K562 (cell line): Measurements from ENCODE around the gene LENG8. TPM values are rescaled to one million over a fixed set of nuclear protein-coding genes. Genes with fewer than 3 reads are reported as not detected.
A peak's percentile ranks its signal among the peaks of the same experiment; 100 is the strongest.

Source experiments
- ATAC-seq: fragments of 200-7000 bp; cut with Tn5 transposase; 3 replicates; pipeline ENCODE4 v1.9.1; 2020; ENCODE audit warnings: moderate library complexity
- BruUV-seq: library from RNA; stranded (reverse); fragments of 400-500 nt; replicated peaks from 2 replicates; lab custom pipeline; 2021; lab: Mats Ljungman, UMichigan
- CTCF ChIA-PET: fragments of 300-600 bp; formaldehyde crosslinking; extraction: SDS; loops from one replicate; lab custom pipeline; 2021; ENCODE audit warnings: low intra/inter-chr PET ratio; lab: Yijun Ruan, JAX
- POLR2A ChIA-PET: fragments of 300-600, 350-650 bp; sonication (Branson Sonifier 250); formaldehyde crosslinking; extraction: SDS; loops from one replicate; lab custom pipeline; 2021; ENCODE audit warnings: antibody characterized with exemption, inconsistent platforms; lab: Yijun Ruan, JAX
- DNase-seq, 4 experiments: peaks; one replicate each; pipeline versions ENCODE4 v3.0.0 to v3.0.0-alpha.2; 2011 to 2018; ENCODE audit warnings: low spot score in 3 of 4, mixed read lengths in 3 of 4; ENCODE audit errors: extremely low read depth in 1 of 4
- FAIRE-seq: peaks from 2 replicates; lab custom pipeline; 2011; peaks lifted over from hg19 to GRCh38; lab: Jason Lieb, UNC
- H2AFZ ChIP-seq: 2 replicates; pipeline ENCODE4 v1.6.0; 2011; ENCODE audit warnings: low read depth, low read length, control low read depth, inconsistent platforms
- H3K27ac ChIP-seq: fragments of 200-600 bp; 3 replicates; pipeline ENCODE4 v1.8.0; 2011; ENCODE audit warnings: low read depth, mild to moderate bottlenecking, control low read depth, inconsistent platforms, low read length, moderate library complexity, mixed read lengths; ENCODE audit errors: extremely low read depth
- H3K27me3 ChIP-seq, 2 experiments: fragments of 300-600 bp in 1 of 2; 2 replicates in 1 of 2; 3 replicates in 1 of 2; pipeline versions ENCODE4 v1.6.0 to v1.8.0; 2011; ENCODE audit warnings: inconsistent platforms in 2 of 2, low read length in 2 of 2, mild to moderate bottlenecking in 1 of 2, mixed read lengths in 1 of 2, moderate library complexity in 1 of 2; ENCODE audit not compliant: control insufficient read depth in 2 of 2, insufficient read depth in 2 of 2
- H3K36me3 ChIP-seq: fragments of 300-600 bp; 3 replicates; pipeline ENCODE4 v1.8.0; 2011; ENCODE audit warnings: mild to moderate bottlenecking, low read length, inconsistent platforms; ENCODE audit not compliant: control insufficient read depth, insufficient read depth
- H3K4me1 ChIP-seq, 2 experiments: fragments of 200-600 bp in 1 of 2; replicated peaks in 1 of 2; 2 replicates in 1 of 2; 3 replicates in 1 of 2; pipeline versions ENCODE4 v1.5.1 to v1.8.0; 2011; ENCODE audit warnings: inconsistent platforms in 2 of 2, low read length in 2 of 2, mild to moderate bottlenecking in 1 of 2, mixed read lengths in 1 of 2, moderate library complexity in 1 of 2; ENCODE audit not compliant: control insufficient read depth in 2 of 2, insufficient read depth in 2 of 2
- H3K4me2 ChIP-seq: 2 replicates; pipeline ENCODE4 v1.6.1; 2011; ENCODE audit warnings: low read length, control low read depth, inconsistent platforms, mixed read lengths; ENCODE audit not compliant: insufficient read depth
- H3K4me3 ChIP-seq: fragments of 200-600 bp; sonication (generic), shearing (Covaris generic); 2 replicates; pipeline ENCODE4 v1.5.1; 2016; ENCODE audit warnings: control low read depth, inconsistent platforms
- H3K79me2 ChIP-seq: fragments of 200-600 bp; 3 replicates; pipeline ENCODE4 v1.8.0; 2011; ENCODE audit warnings: low read length, inconsistent platforms; ENCODE audit not compliant: control insufficient read depth, insufficient read depth
- H3K9ac ChIP-seq, 2 experiments: 2 replicates each; pipeline versions ENCODE4 v1.6.0 to v1.6.1; 2011; ENCODE audit warnings: low read depth in 2 of 2, low read length in 2 of 2, control low read depth in 1 of 2, inconsistent platforms in 1 of 2, mild to moderate bottlenecking in 1 of 2, mixed read lengths in 1 of 2; ENCODE audit not compliant: insufficient read depth in 1 of 2
- H3K9me1 ChIP-seq: one replicate; pipeline ENCODE4 v1.6.0; 2011; ENCODE audit warnings: inconsistent platforms, mild to moderate bottlenecking, low read length, moderate library complexity; ENCODE audit not compliant: control insufficient read depth, insufficient read depth
- H3K9me3 ChIP-seq: replicated peaks from 2 replicates; pipeline ENCODE4 v1.5.1; 2011; ENCODE audit warnings: low read depth, low read length, inconsistent platforms; ENCODE audit not compliant: control insufficient read depth, insufficient read depth
- H4K20me1 ChIP-seq: replicated peaks from 2 replicates; pipeline ENCODE4 v1.6.1; 2011; ENCODE audit warnings: low read length, inconsistent platforms, mixed read lengths; ENCODE audit not compliant: control insufficient read depth, insufficient read depth
- BCOR ChIP-seq: fragments of 450-650 bp; IDR thresholded peaks from 2 replicates; pipeline ENCODE4 v1.6.1; 2016
- DACH1 ChIP-seq: fragments of 450-650 bp; IDR thresholded peaks from 2 replicates; pipeline ENCODE4 v1.6.1; 2018; ENCODE audit not compliant: partially characterized antibody
- EWSR1 ChIP-seq: fragments of 450-650 bp; IDR thresholded peaks from 2 replicates; pipeline ENCODE4 v1.6.1; 2018; ENCODE audit warnings: borderline replicate concordance, mild to moderate bottlenecking, low read depth, moderate library complexity; ENCODE audit not compliant: partially characterized antibody
- HOXB6 ChIP-seq: fragments of 250-450 bp; sonication (Bioruptor Pico); IDR thresholded peaks from 2 replicates; pipeline ENCODE4 v1.5.1; 2022; ENCODE audit warnings: mild to moderate bottlenecking, borderline replicate concordance
- NR4A1 ChIP-seq, 2 experiments: fragments of 250-450 bp in 1 of 2; fragments of 450-650 bp in 1 of 2; sonication (Bioruptor Pico) in 1 of 2; IDR thresholded peaks; 2 replicates each; pipeline versions ENCODE4 v1.4.0 to v1.6.1; 2016 to 2020; ENCODE audit warnings: mild to moderate bottlenecking in 2 of 2, missing compliant biosample characterization in 1 of 2, missing genetic modification characterization in 1 of 2, moderate library complexity in 1 of 2
- POLR2A ChIP-seq: fragments of 450-650 bp; conservative IDR thresholded peaks from 2 replicates; pipeline ENCODE4 v1.6.1; 2016
- POLR2B ChIP-seq: fragments of 450-650 bp; IDR thresholded peaks from 2 replicates; pipeline ENCODE4 v1.6.1; 2018; ENCODE audit warnings: low read depth; ENCODE audit not compliant: partially characterized antibody
- PRPF4 ChIP-seq: fragments of 200-400 bp; formaldehyde crosslinking; IDR thresholded peaks from one replicate; pipeline ENCODE4 v1.6.1; 2017; ENCODE audit warnings: low read length, low read depth, mild to moderate bottlenecking; ENCODE audit not compliant: insufficient read depth, poor library complexity, severe bottlenecking
- RBBP5 ChIP-seq: fragments of 200-600 bp; sonication (generic); IDR thresholded peaks from 2 replicates; pipeline ENCODE4 v1.6.1; 2012; ENCODE audit warnings: borderline replicate concordance, mild to moderate bottlenecking, low read length, control low read depth, inconsistent platforms; ENCODE audit not compliant: insufficient read depth, poor library complexity, severe bottlenecking
- SMAD4 ChIP-seq: fragments of 250-450 bp; sonication (Bioruptor Pico); conservative IDR thresholded peaks from 2 replicates; pipeline ENCODE4 v1.8.0; 2021; ENCODE audit warnings: inconsistent platforms, mild to moderate bottlenecking, moderate library complexity
- TCF7L2 ChIP-seq: fragments of 150-350 bp; IDR thresholded peaks from 2 replicates; pipeline ENCODE4 v1.6.1; 2016; ENCODE audit warnings: low read depth, mild to moderate bottlenecking, low read length, moderate library complexity
- XRCC4 ChIP-seq: IDR thresholded peaks from one replicate; pipeline ENCODE4 v1.6.1; 2011; ENCODE audit not compliant: insufficient read depth, insufficient read length; ENCODE audit errors: extremely low read depth
- WGBS: fragments of 100-300 bp; shearing (Covaris generic); methylation state at CpG from one replicate; pipeline ENCODE4 v1.1.6; 2016; ENCODE audit warnings: low coverage, mixed read lengths; ENCODE audit not compliant: insufficient coverage; ENCODE audit errors: missing lambda C conversion rate; 5-methylcytosine and 5-hydroxymethylcytosine counted together
- in situ Hi-C: fragments of 300-500 bp; cut with MboI; formaldehyde crosslinking; loops from 4 replicates; pipeline ENCODE4 v1.15.0; 2018; ENCODE audit warnings: inconsistent platforms, mixed read lengths
- intact Hi-C: fragments of 100-400 bp; cut with micrococcal nuclease; formaldehyde crosslinking; loops from 2 replicates; pipeline ENCODE4 v1.14.2; 2022
- polyA plus RNA-seq, 8 experiments: library from polyadenylated mRNA; depleted of rRNA in 4 of 8; stranded (reverse) in 5 of 8; unstranded in 3 of 8; fragments of >200 nt; fragmentation: Nextera tagmentation in 2 of 8; fragmentation: Illumina TruSeq in 1 of 8; extraction: Ambion mirVana in 2 of 8; extraction: Trizol in 1 of 8; gene quantifications; 2 replicates each; pipeline versions ENCODE4 v1.2.1 to v1.2.3, GENCODE V29; 2011 to 2014; ENCODE audit warnings: inconsistent platforms in 1 of 8, missing spikeins in 1 of 8
- total RNA-seq, 7 experiments: library from RNA; depleted of rRNA in 6 of 7; stranded (reverse); fragments of >200 nt in 6 of 7; fragmentation: Illumina TruSeq in 2 of 7; extraction: Trizol in 2 of 7; gene quantifications; 2 replicates each; pipeline versions ENCODE4 v1.2.1 to v1.2.3, GENCODE V29; 2011 to 2021; ENCODE audit warnings: low replicate concordance in 1 of 7
- TF ChIP-seq, protein P1 (sequence below): fragments of 450-650 bp; IDR thresholded peaks from 2 replicates; pipeline ENCODE4 v1.7.1; 2018; ENCODE audit warnings: mild to moderate bottlenecking, low read depth; ENCODE audit not compliant: partially characterized antibody
- TF ChIP-seq, protein P2 (sequence below): IDR thresholded peaks from 2 replicates; pipeline ENCODE4 v1.6.1; 2016; ENCODE audit warnings: missing genetic modification characterization, missing compliant biosample characterization
- TF ChIP-seq, protein P3 (sequence below): IDR thresholded peaks from 2 replicates; pipeline ENCODE4 v1.6.1; 2014; ENCODE audit warnings: antibody characterized with exemption

The LENG8 gene
- total and polyA plus RNA-seq, 9 of the 15 experiments (the other 6 are each of a cell fraction or from before 2014, with no cell fraction given) = 0.74 to 146 (median 28.1) TPM

DNA sequence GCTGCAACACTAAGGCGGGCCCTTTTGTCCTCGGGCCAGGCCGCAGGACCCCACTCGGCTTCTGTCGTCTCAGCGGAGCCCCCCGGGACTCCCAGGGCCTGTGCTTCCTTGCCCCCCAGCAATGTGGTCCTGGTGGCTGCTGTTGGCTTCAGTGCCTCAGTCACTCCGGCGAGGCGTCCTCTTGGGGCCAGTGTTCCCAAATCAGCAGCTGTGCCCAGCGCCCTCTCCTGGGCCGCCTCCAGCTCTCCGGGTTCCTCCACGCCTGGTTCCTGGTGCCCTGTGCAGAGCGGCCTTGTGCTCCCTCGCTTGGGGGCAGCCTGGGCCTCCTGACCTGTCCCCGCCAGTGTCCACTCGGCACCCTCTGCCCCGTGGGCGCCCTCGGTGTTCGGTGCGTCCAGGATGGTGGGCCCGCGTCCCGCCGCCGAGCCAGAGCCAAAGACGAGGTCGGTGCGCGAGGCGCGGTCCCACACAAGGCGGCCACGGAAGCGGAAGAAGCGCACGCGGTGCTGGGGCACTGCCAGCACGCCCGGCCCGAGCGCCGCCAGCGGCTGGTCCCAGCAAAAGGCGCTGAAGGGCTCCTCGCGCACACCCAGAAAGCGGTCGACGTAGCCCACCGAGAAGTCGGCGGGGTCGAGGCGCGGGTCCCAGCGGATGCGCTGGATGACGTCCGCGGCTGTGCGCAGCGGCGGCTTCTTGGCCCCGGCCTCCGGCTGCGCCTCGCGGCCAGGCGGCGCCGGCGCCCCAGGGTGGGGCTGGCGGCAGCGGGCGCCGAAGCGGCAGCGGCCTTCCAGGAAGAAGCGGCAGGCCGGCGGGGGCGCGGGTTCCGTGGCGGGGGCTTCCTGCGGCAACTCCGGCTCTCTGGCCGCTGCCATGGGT lies 13.9 kb downstream of the LENG8 start:
- no TSS peak for BruUV-seq
- H4K20me1 ChIP-seq = peaks cover 14% of the 10 kb centered on the region; the same call in 1 of the 2 replicates
- peak overlapping the region; percentile 75 for H3K4me2 ChIP-seq
- WGBS = 79% methylated on average over 45 of the region's 91 CpGs
- no peaks in the 10 kb centered on the region for H3K27me3 ChIP-seq
- ATAC-seq (peak; percentile 0; the same call in 2 of the 3 replicates), DNase-seq (peak in 2 of 4 experiments; percentile 34 to 42), FAIRE-seq (no peak)
- ChIA-PET POLR2A (interaction anchor here (0.6 to 2.1 kb wide), 6 partner anchors 9 to 201 kb away, joined by 4 to 34 read pairs (median 13); partner anchors contain the start of genes CDC42EP5 and LENG8), CTCF (no interaction called here)
- no peaks in the 10 kb centered on the region for H3K9me1 ChIP-seq
- peak overlapping the region; percentile 85 for H3K4me3 ChIP-seq
- in situ Hi-C loops (no loop called here), intact Hi-C loops (loop anchor here (1.0 kb wide), 1 partner anchor 14 kb away; the partner anchor contains the start of gene LENG8)
- peak overlapping the region; percentile 49 to 90; a peak in 3 of 4 replicates for H3K9ac ChIP-seq
- peaks cover 0 to 43% of the 10 kb centered on the region in 2 experiments; a peak in 2 of 5 replicates for H3K4me1 ChIP-seq
- peaks cover 45% of the 10 kb centered on the region for H3K36me3 ChIP-seq
- no peaks in the 10 kb centered on the region for H3K79me2 ChIP-seq
- H3K27ac ChIP-seq = peak overlapping the region; percentile 83
- H2AFZ ChIP-seq = peak overlapping the region; percentile 71
- no peaks in the 10 kb centered on the region for H3K9me3 ChIP-seq
- TF ChIP-seq, protein P1, sequence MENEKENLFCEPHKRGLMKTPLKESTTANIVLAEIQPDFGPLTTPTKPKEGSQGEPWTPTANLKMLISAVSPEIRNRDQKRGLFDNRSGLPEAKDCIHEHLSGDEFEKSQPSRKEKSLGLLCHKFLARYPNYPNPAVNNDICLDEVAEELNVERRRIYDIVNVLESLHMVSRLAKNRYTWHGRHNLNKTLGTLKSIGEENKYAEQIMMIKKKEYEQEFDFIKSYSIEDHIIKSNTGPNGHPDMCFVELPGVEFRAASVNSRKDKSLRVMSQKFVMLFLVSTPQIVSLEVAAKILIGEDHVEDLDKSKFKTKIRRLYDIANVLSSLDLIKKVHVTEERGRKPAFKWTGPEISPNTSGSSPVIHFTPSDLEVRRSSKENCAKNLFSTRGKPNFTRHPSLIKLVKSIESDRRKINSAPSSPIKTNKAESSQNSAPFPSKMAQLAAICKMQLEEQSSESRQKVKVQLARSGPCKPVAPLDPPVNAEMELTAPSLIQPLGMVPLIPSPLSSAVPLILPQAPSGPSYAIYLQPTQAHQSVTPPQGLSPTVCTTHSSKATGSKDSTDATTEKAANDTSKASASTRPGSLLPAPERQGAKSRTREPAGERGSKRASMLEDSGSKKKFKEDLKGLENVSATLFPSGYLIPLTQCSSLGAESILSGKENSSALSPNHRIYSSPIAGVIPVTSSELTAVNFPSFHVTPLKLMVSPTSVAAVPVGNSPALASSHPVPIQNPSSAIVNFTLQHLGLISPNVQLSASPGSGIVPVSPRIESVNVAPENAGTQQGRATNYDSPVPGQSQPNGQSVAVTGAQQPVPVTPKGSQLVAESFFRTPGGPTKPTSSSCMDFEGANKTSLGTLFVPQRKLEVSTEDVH = peak; percentile 14
- no peak for TF ChIP-seq EWSR1
- TF ChIP-seq POLR2A = peak; percentile 73
- TF ChIP-seq, protein P2, sequence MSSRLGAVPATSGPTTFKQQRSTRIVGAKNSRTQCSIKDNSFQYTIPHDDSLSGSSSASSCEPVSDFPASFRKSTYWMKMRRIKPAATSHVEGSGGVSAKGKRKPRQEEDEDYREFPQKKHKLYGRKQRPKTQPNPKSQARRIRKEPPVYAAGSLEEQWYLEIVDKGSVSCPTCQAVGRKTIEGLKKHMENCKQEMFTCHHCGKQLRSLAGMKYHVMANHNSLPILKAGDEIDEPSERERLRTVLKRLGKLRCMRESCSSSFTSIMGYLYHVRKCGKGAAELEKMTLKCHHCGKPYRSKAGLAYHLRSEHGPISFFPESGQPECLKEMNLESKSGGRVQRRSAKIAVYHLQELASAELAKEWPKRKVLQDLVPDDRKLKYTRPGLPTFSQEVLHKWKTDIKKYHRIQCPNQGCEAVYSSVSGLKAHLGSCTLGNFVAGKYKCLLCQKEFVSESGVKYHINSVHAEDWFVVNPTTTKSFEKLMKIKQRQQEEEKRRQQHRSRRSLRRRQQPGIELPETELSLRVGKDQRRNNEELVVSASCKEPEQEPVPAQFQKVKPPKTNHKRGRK (tag) = no peak
- no peak for TF ChIP-seq XRCC4
- no peak for TF ChIP-seq DACH1
- TF ChIP-seq TCF7L2 = no peak
- TF ChIP-seq RBBP5 = peak; percentile 39
- TF ChIP-seq, protein P3, sequence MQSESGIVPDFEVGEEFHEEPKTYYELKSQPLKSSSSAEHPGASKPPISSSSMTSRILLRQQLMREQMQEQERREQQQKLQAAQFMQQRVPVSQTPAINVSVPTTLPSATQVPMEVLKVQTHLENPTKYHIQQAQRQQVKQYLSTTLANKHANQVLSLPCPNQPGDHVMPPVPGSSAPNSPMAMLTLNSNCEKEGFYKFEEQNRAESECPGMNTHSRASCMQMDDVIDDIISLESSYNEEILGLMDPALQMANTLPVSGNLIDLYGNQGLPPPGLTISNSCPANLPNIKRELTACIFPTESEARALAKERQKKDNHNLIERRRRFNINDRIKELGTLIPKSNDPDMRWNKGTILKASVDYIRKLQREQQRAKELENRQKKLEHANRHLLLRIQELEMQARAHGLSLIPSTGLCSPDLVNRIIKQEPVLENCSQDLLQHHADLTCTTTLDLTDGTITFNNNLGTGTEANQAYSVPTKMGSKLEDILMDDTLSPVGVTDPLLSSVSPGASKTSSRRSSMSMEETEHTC = no peak
- no peak for TF ChIP-seq HOXB6 (CRISPR knock-in tag)
- TF ChIP-seq SMAD4 (CRISPR knock-in tag) = peak; percentile 51
- TF ChIP-seq POLR2B = peak; percentile 19
- TF ChIP-seq NR4A1 (CRISPR knock-in tag; IDR thresholded peaks at IDR 0.05) = no peak
- no peak for TF ChIP-seq NR4A1 (tag; IDR thresholded peaks at IDR 0.05)
- peak; percentile 4 for TF ChIP-seq PRPF4
- TF ChIP-seq BCOR = no peak
